ENCODE measurements around the gene PCGF3. TPM values are rescaled to one million over a fixed set of nuclear protein-coding genes. Genes with fewer than 3 reads are reported as not detected.
"Not testable (repeated sequence)": the region's sequence is repeated elsewhere in the genome, so short reads cannot be mapped to it uniquely, and the experiment has no call there.

PCGF3 gene
- total and polyA plus RNA-seq, 5 donors, result 25.0 to 30.1 (median 27.1) TPM

- no peak overlapping the region for H3K27ac ChIP-seq (ENCODE audit: low read length)
- DNase-seq (peak in 2 of 3 donors; percentile 8 to 22), ATAC-seq (no peak)
- no peaks in the 10 kb centered on the region for H3K27me3 ChIP-seq (ENCODE audit: control insufficient read depth, insufficient read depth)
- H3K4me3 ChIP-seq (ENCODE audit: low read length), result no peak overlapping the region
- intact Hi-C loops (cut with DNase I), result no loop called here
- H3K4me1 ChIP-seq (ENCODE audit: control insufficient read depth, insufficient read depth, low read length), result no peaks in the 10 kb centered on the region
- WGBS, result 93% methylated on average over 19 of the region's 19 CpGs
- no peaks in the 10 kb centered on the region for H3K9me3 ChIP-seq (ENCODE audit: control insufficient read depth, low read length)
Observed at GRCh38 chr4:748461-748860, 42.8 kb downstream of the PCGF3 start.

- DNase-seq (peak; percentile 33 to 67 (median 66)), ATAC-seq (peak; percentile 54 to 82)
- WGBS, result 71% methylated on average over 20 of the region's 20 CpGs
- no peaks in the 10 kb centered on the region for H3K4me1 ChIP-seq (ENCODE audit: control insufficient read depth, insufficient read depth, low read length)
- H3K27ac ChIP-seq (ENCODE audit: low read length), result peak overlapping the region; percentile 61
- no peaks in the 10 kb centered on the region for H3K27me3 ChIP-seq (ENCODE audit: control insufficient read depth, insufficient read depth)
- intact Hi-C loops (cut with DNase I), result loop anchor here in 1 of 4 donors (10.0 kb wide), 1 partner anchor 235 kb away; the partner anchor contains the start of gene IDUA
- H3K9me3 ChIP-seq (ENCODE audit: control insufficient read depth, low read length), result no peaks in the 10 kb centered on the region
- H3K4me3 ChIP-seq (ENCODE audit: low read length), result no peak overlapping the region
Observed at GRCh38 chr4:749698-750666, 44.4 kb downstream of the PCGF3 start.

DNA sequence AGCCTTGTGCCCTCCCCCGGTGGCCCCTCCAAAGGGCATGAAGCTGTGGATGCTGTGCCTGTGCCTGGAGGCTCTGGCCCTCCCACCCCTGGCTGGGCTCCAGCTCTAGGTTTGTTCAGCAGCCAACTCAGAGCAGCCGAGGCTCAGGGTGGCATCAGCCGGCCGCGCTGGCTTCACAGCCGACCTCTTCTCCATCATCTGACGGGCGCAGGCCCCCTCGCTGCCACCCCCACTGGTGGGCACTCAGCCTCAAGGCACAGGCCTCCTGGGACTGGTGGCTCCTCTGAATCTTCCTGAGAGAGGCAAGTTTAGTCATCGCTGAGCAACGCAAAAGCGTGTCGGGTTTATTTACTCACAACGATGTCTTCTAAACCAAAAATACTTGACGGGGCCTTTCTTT, 46.0 kb downstream of the PCGF3 start:
- Histone ChIP-seq H3K4me3 (ENCODE audit: low read length) (no peak overlapping the region), H3K9me3 (ENCODE audit: control insufficient read depth, low read length) (no peaks in the 10 kb centered on the region), H3K27me3 (ENCODE audit: control insufficient read depth, insufficient read depth) (no peaks in the 10 kb centered on the region), H3K27ac (ENCODE audit: low read length) (no peak overlapping the region), H3K4me1 (ENCODE audit: control insufficient read depth, insufficient read depth, low read length) (no peaks in the 10 kb centered on the region)
- DNase-seq, result peak in 2 of 3 donors; percentile 60 to 61
- 75% methylated on average over 15 of the region's 15 CpGs for WGBS
- intact Hi-C loops (cut with DNase I), result loop anchor here in 1 of 4 donors (10.0 kb wide), 1 partner anchor 233 kb away; the partner anchor contains the start of gene IDUA
- ATAC-seq, result no peak

DNA sequence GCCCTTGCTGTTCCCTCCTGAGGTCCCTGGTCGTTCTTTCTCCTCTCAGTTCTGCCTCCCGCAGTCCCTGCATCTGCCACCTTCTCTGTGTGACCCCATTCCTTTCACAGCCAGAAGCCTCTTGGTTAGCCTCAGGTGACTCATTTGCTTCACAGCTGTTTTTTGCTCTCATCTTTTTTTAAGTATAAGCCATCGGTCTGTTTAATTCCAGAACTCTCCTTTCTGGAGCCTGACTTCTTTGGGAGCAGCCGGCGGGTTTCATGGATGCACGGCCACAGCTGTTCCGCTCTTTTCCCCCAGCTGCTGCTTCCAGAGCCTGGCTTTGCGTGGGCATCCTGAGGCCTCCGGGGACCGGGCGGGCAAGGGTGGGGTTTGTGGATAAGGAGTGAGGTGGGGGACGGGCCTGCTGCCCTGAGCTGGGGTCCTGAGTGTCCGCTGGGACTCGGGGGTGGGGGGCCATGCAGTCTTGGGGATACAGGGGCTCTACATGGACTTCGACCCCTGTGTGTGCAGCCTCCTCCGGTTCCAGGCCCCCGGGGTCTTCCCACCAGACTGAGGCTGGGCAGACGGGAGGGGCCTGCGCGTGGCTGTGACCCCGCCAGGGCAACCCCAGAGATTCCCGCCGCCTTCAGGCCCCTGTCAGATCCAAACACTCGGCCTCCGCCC, 46.7 kb downstream of the PCGF3 start:
- intact Hi-C loops (cut with DNase I), result loop anchor here in 1 of 4 donors (10.0 kb wide), 1 partner anchor 232 kb away; the partner anchor contains the start of gene IDUA
- H3K4me3 ChIP-seq (ENCODE audit: low read length), result no peak overlapping the region
- 94% methylated on average over 25 of the region's 25 CpGs for WGBS
- ATAC-seq (no peak), DNase-seq (peak in 2 of 3 donors; percentile 44 to 55)
- no peaks in the 10 kb centered on the region for H3K4me1 ChIP-seq (ENCODE audit: control insufficient read depth, insufficient read depth, low read length)
- H3K27ac ChIP-seq (ENCODE audit: low read length), result no peak overlapping the region
- no peaks in the 10 kb centered on the region for H3K27me3 ChIP-seq (ENCODE audit: control insufficient read depth, insufficient read depth)
- H3K9me3 ChIP-seq (ENCODE audit: control insufficient read depth, low read length), result no peaks in the 10 kb centered on the region

- intact Hi-C loops (cut with DNase I), result loop anchor here in 1 of 4 donors (10.0 kb wide), 1 partner anchor 232 kb away; the partner anchor contains the start of gene IDUA
- not testable (repeated sequence) for H3K9me3 ChIP-seq (ENCODE audit: control insufficient read depth, low read length); ATAC-seq; H3K4me1 ChIP-seq (ENCODE audit: control insufficient read depth, insufficient read depth, low read length); H3K27me3 ChIP-seq (ENCODE audit: control insufficient read depth, insufficient read depth); H3K27ac ChIP-seq (ENCODE audit: low read length); H3K4me3 ChIP-seq (ENCODE audit: low read length)
- 97% methylated on average over 13 of the region's 13 CpGs for WGBS
- DNase-seq, result peak in 1 of 3 donors; percentile 15
Observed at GRCh38 chr4:753186-753585, 47.6 kb downstream of the PCGF3 start.

- Histone ChIP-seq H3K27me3 (ENCODE audit: control insufficient read depth, insufficient read depth) (no peaks in the 10 kb centered on the region), H3K9me3 (ENCODE audit: control insufficient read depth, low read length) (no peaks in the 10 kb centered on the region), H3K27ac (ENCODE audit: low read length) (no peak overlapping the region), H3K4me3 (ENCODE audit: low read length) (no peak overlapping the region), H3K4me1 (ENCODE audit: control insufficient read depth, insufficient read depth, low read length) (no peaks in the 10 kb centered on the region)
- DNase-seq (peak in 2 of 3 donors; percentile 47 to 58), ATAC-seq (peak in 1 of 2 donors; percentile 5)
- WGBS, result 93% methylated on average over 32 of the region's 32 CpGs
- intact Hi-C loops (cut with DNase I), result loop anchor here in 1 of 4 donors (10.0 kb wide), 1 partner anchor 230 kb away; the partner anchor contains the start of gene IDUA
Observed at GRCh38 chr4:754221-755120, 48.8 kb downstream of the PCGF3 start.

- DNase-seq (peak in 2 of 3 donors; percentile 40 to 48), ATAC-seq (peak in 1 of 2 donors; percentile 24)
- H3K27me3 ChIP-seq (ENCODE audit: control insufficient read depth, insufficient read depth), result no peaks in the 10 kb centered on the region
- H3K4me1 ChIP-seq (ENCODE audit: control insufficient read depth, insufficient read depth, low read length), result no peaks in the 10 kb centered on the region
- no peak overlapping the region for H3K4me3 ChIP-seq (ENCODE audit: low read length)
- intact Hi-C loops (cut with DNase I), result loop anchor here in 1 of 4 donors (10.0 kb wide), 1 partner anchor 228 kb away; the partner anchor contains the start of gene IDUA
- H3K9me3 ChIP-seq (ENCODE audit: control insufficient read depth, low read length), result no peaks in the 10 kb centered on the region
- H3K27ac ChIP-seq (ENCODE audit: low read length), result no peak overlapping the region
- 95% methylated on average over 20 of the region's 20 CpGs for WGBS
Observed at GRCh38 chr4:757111-757510, 51.5 kb downstream of the PCGF3 start.

DNA sequence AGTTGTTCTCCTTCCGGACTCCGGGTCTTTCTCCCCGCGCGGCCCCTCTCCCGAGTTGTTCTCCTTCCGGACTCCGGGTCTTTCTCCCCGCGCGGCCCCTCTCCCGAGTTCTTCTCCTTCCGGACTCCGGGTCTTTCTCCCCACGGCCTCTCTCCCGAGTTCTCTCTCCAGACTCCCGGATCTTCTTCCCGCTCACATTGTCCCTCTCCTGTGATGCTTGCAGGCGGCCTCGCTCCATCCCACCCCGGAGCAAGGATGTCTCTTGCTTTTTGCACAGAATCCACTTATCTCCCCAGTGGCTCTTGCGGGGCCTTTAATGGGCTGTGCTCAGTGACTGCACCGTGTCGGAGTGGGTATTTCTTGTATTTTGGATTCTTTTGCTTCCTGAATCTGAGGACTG, 54.2 kb downstream of the PCGF3 start:
- not testable (repeated sequence) for H3K4me3 ChIP-seq (ENCODE audit: low read length); H3K4me1 ChIP-seq (ENCODE audit: control insufficient read depth, insufficient read depth, low read length); H3K9me3 ChIP-seq (ENCODE audit: control insufficient read depth, low read length); ATAC-seq; H3K27me3 ChIP-seq (ENCODE audit: control insufficient read depth, insufficient read depth); H3K27ac ChIP-seq (ENCODE audit: low read length)
- DNase-seq, result peak in 1 of 3 donors; percentile 38
- intact Hi-C loops (cut with DNase I), result loop anchor here in 1 of 4 donors (10.0 kb wide), 1 partner anchor 225 kb away; the partner anchor contains the start of gene IDUA
- WGBS, result 65% methylated on average over 13 of the region's 24 CpGs

DNA sequence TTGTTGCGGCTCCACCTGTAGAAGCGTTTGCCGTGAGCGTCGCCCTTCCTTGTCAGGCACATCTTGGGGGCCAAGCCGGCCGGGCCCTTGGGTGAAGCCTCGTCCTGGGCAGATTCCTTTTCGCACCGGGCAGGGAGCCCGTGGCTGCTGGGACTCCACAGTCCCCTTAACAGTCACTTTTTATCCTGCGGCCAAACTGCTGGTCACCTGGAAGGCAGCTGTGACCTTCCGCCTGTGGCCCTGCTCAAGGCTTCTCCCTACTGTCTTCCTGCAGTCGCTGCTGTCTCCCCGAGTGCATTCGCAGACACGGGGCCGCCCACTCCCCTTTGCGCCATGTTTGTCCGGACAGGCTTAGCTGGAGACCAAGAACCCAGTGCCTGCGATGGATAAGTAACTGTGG, 55.0 kb downstream of the PCGF3 start:
- ATAC-seq, result no peak
- H3K27me3 ChIP-seq (ENCODE audit: control insufficient read depth, insufficient read depth), result no peaks in the 10 kb centered on the region
- H3K9me3 ChIP-seq (ENCODE audit: control insufficient read depth, low read length), result no peaks in the 10 kb centered on the region
- peak in 1 of 3 donors; percentile 41 for DNase-seq
- WGBS, result 93% methylated on average over 21 of the region's 21 CpGs
- no peak overlapping the region for H3K27ac ChIP-seq (ENCODE audit: low read length)
- intact Hi-C loops (cut with DNase I), result no loop called here
- no peaks in the 10 kb centered on the region for H3K4me1 ChIP-seq (ENCODE audit: control insufficient read depth, insufficient read depth, low read length)
- no peak overlapping the region for H3K4me3 ChIP-seq (ENCODE audit: low read length)

DNA sequence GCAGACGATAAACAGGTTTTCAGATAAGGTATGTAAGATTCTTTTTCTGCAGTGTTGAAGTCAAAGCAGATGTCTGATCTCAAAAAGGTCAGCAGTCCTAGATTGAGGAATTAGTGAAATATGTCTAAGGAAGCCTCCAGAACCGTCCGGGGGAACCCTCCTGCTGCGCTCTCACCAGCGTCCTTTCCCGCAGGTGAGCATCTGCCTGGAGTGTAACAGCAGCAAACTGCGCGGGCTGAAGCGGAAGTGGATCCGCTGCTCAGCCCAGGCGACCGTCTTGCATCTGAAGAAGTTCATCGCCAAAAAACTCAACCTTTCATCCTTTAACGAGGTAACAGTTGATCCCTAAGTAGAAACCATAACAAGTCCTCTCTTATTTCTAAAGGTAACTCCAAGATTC, 55.5 kb downstream of the PCGF3 start:
- peak in 1 of 3 donors; percentile 30 for DNase-seq
- intact Hi-C loops (cut with DNase I), result no loop called here
- Histone ChIP-seq H3K4me3 (ENCODE audit: low read length) (no peak overlapping the region), H3K9me3 (ENCODE audit: control insufficient read depth, low read length) (no peaks in the 10 kb centered on the region), H3K27me3 (ENCODE audit: control insufficient read depth, insufficient read depth) (no peaks in the 10 kb centered on the region), H3K4me1 (ENCODE audit: control insufficient read depth, insufficient read depth, low read length) (no peaks in the 10 kb centered on the region), H3K27ac (ENCODE audit: low read length) (no peak overlapping the region)
- 93% methylated on average over 14 of the region's 14 CpGs for WGBS
- no peak for ATAC-seq

Data from right cardiac atrium (tissue), 5 donors.